ENCODE data around the gene TMEM38A.
A peak's percentile ranks its signal among the peaks of the same experiment; 100 is the strongest.
"Not testable (repeated sequence)": the region's sequence is repeated elsewhere in the genome, so short reads cannot be mapped to it uniquely, and the experiment has no call there.

The TMEM38A gene

DNA sequence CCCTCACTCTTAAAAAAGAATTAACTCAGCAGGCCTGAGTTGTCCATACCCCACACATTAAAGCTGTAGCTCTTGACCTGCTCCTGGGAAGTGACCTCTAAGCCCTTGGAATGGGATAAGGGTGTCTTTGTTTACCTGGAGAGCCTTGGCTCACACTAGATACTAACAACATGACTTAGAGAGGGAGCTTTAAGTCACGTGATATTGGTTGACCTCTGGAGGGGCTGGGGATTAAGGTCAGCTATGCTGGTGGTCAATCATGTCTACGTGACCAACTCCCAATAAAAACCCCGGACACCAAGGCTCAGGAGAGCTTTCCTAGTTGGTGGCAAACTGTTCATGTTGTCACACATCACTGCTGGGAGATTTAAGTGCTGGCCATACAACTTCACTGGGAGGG lies 61.7 kb downstream of the TMEM38A start:
- H3K4me1 ChIP-seq = peaks cover 0 to 3% (median 0%) of the 10 kb centered on the region in 4 donors
- H3K27me3 ChIP-seq = peaks cover 0 to 4% of the 10 kb centered on the region in 2 donors
- no peak overlapping the region for H3K27ac ChIP-seq
- H3K36me3 ChIP-seq = no peaks in the 10 kb centered on the region
- no peak for TF ChIP-seq CTCF (IDR thresholded peaks at IDR 0.05)
- no peaks in the 10 kb centered on the region for H3K9me3 ChIP-seq
- intact Hi-C loops (cut with DNase I; ENCODE audit: low total_unique reads) = no loop called here
- no peak overlapping the region for H3K4me3 ChIP-seq
- DNase-seq = no peak

DNA sequence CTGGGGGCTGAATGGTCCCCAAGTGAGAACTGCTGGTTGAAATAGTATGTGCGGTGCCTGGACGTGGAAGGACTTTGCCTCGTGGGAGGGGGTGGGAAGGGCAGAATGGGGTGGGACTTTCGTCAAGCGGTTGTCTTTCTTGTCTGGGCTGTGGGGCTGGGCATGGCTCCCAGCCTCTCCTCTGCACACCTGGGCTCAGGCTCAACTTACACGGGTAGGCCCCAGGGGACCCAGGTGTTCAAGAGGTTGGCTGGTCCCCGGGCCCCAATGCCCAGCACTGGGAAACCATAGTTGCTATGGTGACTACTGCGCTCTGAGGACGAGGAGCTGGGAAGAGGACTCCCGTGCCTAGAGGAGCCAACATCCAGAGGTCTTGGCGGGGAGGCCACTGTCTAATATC lies 66.0 kb downstream of the TMEM38A start:
- intact Hi-C loops (cut with DNase I; ENCODE audit: low total_unique reads) = no loop called here
- TF ChIP-seq CTCF (IDR thresholded peaks at IDR 0.05) = no peak
- no peak overlapping the region for H3K4me3 ChIP-seq
- no peaks in the 10 kb centered on the region for H3K27me3 ChIP-seq
- no peaks in the 10 kb centered on the region for H3K9me3 ChIP-seq
- peak overlapping the region in 1 of 2 donors; percentile 27 for H3K27ac ChIP-seq
- no peaks in the 10 kb centered on the region for H3K36me3 ChIP-seq
- H3K4me1 ChIP-seq = peaks cover 0 to 6% (median 0%) of the 10 kb centered on the region in 4 donors
- DNase-seq = no peak

GRCh38 chr19:16735650-16736266 lies 74.8 kb downstream of the TMEM38A start:
- H3K27ac ChIP-seq; DNase-seq; H3K9me3 ChIP-seq; H3K4me3 ChIP-seq; H3K36me3 ChIP-seq; H3K27me3 ChIP-seq; intact Hi-C loops (cut with DNase I; ENCODE audit: low total_unique reads): not testable (repeated sequence)
- peaks cover 0 to 17% (median 3%) of the 10 kb centered on the region in 4 donors for H3K4me1 ChIP-seq

DNA sequence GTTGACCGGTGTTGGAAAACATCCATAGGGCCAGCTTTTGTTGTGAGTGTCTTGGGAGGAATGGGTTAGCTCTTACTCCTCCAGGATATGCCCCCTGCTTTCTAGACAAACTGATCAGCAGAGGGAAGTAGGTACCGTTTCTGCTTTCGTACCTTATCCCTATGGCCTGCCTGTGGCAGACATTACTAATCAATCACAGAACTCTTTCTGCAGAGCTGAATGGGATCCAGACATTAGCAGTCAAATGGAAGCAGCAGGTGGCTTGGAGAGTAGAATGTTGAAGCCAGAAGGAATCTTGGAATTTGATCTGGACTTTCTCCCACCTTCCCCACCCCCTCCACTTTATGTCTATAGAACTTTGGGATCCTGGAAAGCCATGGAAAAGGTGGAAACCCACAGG lies 75.8 kb downstream of the TMEM38A start:
- Histone ChIP-seq H3K9me3 (no peaks in the 10 kb centered on the region), H3K4me3 (no peak overlapping the region), H3K27ac (no peak overlapping the region), H3K27me3 (no peaks in the 10 kb centered on the region), H3K36me3 (no peaks in the 10 kb centered on the region), H3K4me1 (peaks cover 0 to 17% (median 3%) of the 10 kb centered on the region in 4 donors)
- DNase-seq = no peak
- TF ChIP-seq CTCF (IDR thresholded peaks at IDR 0.05) = no peak
- intact Hi-C loops (cut with DNase I; ENCODE audit: low total_unique reads) = no loop called here

GRCh38 chr19:16737911-16738310 lies 77.0 kb downstream of the TMEM38A start:
- Histone ChIP-seq H3K4me3 (no peak overlapping the region), H3K9me3 (no peaks in the 10 kb centered on the region), H3K27me3 (no peaks in the 10 kb centered on the region), H3K27ac (no peak overlapping the region), H3K4me1 (peaks cover 0 to 17% (median 3%) of the 10 kb centered on the region in 4 donors), H3K36me3 (no peaks in the 10 kb centered on the region)
- intact Hi-C loops (cut with DNase I; ENCODE audit: low total_unique reads) = no loop called here
- no peak for DNase-seq
- TF ChIP-seq CTCF (IDR thresholded peaks at IDR 0.05) = no peak

DNA sequence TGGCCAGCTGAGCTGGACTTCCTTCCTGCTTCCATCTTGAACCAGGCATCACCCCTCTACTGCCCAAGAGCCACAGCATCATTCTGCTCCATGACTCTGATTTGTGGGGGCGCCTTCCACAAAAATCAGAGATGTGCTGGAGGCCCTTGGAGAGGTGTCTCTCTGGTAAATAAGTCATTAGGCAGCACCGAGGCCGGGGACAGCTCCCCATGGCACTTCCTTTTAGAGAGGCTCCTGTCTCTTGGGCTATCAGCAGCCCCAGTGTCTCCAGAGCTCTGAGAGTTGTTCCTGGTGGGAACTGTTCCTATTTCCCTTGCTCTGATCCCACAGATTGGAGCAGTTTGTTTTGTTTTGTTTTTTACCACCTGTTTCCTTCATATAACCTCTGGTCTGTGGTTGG lies 78.6 kb downstream of the TMEM38A start:
- H3K4me3 ChIP-seq = no peak overlapping the region
- H3K27ac ChIP-seq = no peak overlapping the region
- DNase-seq = no peak
- peaks cover 0 to 4% (median 0%) of the 10 kb centered on the region in 4 donors for H3K4me1 ChIP-seq
- intact Hi-C loops (cut with DNase I; ENCODE audit: low total_unique reads) = no loop called here
- TF ChIP-seq CTCF (IDR thresholded peaks at IDR 0.05) = no peak
- no peaks in the 10 kb centered on the region for H3K36me3 ChIP-seq
- no peaks in the 10 kb centered on the region for H3K9me3 ChIP-seq
- H3K27me3 ChIP-seq = no peaks in the 10 kb centered on the region

Measured in tibial artery (tissue), 4 donors.